Pons (tissue), 1 donor: ENCODE measurements around the gene SPINK8.
"Not testable (repeated sequence)": the region's sequence is repeated elsewhere in the genome, so short reads cannot be mapped to it uniquely, and the experiment has no call there.

Experiments
- DNase-seq: peaks from one replicate; pipeline ENCODE4 v3.0.0-alpha.2; 2016; ENCODE audit warnings: low spot score

Gene SPINK8

DNA sequence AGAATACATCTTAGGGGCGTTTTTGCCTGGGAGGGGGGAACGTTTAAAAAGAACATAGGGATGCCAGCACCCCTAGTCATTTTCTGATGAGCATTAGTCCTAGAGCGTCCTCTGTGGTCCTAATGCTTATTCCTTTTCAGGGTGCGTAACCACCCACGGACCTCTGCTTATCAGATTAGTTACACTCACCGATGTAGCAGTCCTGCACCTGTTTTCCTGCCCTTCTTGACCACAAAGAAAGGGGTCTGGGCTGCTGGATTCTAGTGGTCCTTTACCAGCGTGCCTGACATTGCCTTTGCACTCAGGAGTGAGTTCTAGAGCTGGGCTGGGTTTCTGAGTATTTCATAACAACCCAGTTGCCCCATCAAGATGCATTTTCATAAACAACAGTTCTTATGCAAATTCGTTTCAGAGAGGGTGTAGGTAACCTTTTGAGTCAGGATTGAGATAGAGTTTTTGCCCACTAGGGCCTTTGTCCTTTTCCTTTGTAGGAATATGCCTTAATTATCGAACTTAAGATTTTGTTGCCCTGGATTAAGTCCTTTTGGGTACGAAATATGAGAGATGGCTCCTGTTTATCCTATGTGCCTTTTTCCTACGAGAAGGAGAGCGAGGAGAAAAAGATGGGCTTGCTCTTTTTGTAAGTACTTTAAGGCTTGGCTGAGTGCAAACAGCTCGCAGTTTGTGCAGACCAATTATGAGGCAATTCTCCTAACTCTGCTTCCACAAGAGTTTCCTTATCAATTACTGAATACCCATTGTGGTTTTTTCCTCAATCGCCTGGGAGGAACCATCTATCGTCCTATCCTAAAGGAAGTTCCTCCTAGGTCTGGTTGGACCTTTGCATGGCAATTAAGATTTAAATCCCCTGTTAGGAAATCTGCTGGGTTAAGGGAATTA lies at the start of gene SPINK8:
Gene SPINK8 (minus strand): TSS at position 316 of the 900 bp plus-strand sequence. CDS start 5,320 bp downstream, outside the sequence.
- DNase-seq: not testable (repeated sequence)

DNA sequence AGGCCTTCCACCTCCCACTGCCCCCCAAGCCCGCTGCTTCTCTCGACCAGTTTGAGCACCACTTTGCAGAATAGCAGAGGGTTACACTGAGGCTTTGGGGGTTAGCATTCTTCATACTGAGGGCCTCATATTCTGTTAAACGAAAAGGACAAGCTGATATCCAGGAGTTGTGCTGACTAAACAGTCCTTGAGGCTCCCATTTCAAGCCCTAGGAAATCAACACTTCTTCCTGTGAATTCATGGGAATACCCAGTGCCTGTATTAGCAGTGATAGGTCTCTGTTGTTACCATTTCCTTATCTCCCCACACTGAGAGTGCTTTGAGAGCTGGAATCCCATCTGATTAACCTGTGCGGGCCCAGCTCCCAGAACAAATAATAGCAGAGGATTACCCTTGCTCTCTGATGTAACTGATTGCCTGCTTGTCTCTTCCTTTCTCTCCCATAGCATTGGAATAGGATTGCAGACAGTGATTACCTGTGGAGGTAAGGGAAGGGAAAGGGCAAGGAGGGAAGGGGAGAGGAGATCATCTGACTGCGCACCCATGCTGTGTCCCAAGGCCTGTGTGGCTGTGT lies 39.5 kb upstream of the SPINK8 start:
- DNase-seq: no peak

DNA sequence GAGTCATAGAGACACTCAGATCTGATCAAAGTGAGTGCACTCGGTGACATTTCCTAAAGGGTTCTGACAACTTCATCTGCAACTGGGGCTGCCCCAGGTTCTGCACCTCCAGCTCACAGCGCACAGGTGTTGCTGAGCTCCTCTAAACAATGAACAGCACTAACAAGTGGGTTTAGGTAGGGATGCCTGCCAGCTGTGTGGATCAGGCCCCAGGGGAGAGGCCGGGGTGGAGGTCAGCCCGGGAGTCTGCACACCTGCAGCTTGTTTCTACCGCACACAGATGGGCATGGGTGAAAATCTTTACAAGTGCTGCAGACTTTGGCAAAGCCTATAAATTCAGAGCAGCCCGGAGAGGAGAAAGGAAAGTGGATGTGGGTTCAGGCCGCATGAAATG lies 38.9 kb upstream of the SPINK8 start:
- no peak for DNase-seq

DNA sequence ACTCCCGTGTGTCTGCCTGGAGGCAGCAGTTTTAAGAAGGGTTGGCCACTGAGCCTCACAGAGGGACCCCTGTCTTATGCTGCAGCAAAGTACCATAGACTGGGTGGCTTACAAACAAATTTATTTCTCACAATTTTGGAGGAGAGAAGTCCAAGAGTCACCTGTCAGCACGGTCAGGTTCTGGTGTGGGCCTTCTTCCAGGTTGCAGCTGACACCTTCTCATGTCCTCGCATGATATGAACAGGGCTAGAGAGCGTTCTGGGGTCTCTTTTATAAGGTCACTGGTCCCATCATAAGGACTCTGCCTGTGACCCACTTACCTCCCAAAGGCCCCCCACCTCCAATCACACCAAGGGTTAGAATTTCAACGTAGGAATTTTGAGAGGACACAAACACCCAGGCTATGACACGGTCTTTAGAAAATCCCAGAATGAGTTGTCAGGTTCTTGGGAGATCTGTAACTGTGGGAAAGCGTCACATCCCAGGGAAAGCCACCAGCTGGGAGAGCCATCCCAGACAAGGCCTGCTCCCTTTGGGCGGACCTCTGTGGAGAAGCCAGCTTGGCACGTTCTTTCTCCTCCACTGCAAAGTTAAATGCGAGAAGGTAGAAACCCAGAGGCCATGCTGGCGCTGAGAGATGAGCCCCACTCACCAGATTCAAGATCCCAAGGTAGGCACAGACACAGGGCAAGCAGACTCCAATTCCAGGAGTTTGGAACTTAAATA lies 38.4 kb upstream of the SPINK8 start, which contains the start of gene FBXW12:
Gene FBXW12 (plus strand): TSS at position 569 of the 726 bp plus-strand sequence. CDS start 549 bp downstream, outside the sequence.
- no peak for DNase-seq

DNA sequence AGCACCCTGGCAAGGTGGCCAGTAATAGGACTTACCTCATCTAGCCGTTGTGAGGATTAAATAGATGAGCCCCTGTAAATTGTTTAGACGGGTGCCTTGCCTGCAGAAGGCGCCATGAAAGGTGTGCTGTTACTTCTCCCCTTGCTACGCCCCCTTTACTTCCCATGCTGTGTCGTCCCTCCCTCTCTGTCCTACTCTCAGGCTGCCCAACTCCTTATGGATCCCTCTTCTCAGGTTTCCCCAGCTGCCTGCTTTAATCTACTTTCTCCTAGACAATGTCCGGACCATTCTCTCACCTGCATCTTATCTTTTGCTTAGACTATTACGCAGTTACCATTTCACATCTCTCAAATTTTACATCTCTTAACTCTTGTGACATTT lies 36.9 kb upstream of the SPINK8 start:
- DNase-seq: no peak

DNA sequence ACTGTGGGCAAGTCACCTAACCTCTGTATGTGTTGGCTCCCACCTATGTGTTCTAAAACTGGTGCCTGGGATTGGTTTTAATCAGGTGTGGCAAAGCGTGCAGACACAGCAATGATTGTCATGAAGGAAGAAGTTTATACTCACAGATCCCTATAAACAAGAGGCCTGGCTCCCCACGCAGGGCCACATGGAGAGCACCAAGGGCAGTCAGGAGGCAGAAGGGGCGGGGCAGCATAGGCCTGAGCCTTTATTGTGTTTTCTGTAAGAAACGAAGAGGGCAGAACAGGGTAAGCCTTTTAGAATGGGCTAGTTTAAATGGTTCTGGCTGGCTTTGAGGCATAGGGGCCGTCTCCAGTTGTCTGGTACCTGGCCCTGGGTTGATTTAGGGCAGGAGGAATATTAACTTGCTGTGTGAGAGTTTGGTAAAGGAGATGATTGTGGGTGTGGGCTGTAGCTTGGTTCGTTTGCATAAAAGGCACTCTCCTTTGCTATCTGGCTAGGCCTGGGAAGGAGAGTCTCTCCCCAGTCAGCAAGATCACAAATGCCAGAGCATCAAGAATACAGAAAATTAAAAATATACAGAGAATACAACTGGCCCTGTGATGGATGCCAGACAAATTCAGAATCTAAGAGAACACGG lies 36.4 kb upstream of the SPINK8 start:
- DNase-seq: no peak

DNA sequence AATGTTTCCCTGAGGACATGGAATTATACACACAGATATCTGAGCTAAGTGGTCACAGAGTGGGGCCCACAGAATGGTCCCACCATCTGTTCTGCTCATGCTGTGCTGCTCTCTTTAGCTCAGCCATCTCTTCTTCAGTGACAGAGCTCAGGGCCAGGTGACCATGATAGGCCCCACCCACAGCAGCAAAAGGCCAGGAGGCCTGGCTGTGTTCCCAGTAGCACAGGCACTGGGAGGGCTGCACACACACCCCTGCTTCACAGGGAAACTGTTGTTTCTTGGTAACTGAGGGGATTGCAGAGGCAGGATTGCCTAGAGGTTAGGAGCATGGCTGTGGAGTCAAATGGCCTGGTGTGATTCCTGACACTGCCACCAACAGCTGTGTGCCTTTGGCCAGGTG lies 33.7 kb upstream of the SPINK8 start:
- DNase-seq: no peak

DNA sequence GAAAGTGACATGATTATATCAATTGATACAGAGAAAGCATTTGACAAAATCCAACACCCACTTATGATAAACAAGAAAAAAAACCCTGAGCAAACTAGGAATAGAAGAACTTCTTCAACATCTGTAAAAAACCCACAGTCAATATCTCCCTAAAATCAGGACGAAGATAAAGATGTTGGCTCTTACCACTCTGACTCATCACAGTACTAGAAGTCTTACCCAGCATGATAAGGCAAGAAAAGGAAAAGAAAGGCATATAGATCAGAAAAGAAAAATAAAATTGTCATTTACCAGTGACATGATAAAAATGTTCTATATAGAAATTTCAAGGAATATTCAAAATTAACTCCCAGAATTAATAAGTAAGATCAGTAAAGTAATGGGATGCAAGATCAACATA lies 31.4 kb upstream of the SPINK8 start:
- no peak for DNase-seq

DNA sequence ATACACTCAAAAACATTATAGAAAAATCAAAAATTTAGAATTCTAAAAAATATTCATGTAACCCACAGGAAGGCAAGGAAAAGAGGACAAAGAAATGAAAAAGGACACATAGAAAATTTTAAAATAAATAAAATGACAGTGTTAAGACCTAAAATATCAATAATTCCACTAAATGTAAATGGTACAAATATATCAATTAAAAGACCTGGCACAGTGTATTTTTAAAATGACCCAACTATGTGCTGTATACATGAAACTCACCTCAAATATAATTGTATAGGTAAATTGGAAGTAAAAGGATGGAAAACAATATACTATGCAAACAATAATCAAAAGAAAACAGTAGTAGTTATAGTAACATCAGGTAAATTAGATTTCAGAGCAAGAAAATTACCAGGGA lies 28.5 kb upstream of the SPINK8 start:
- DNase-seq: no peak

DNA sequence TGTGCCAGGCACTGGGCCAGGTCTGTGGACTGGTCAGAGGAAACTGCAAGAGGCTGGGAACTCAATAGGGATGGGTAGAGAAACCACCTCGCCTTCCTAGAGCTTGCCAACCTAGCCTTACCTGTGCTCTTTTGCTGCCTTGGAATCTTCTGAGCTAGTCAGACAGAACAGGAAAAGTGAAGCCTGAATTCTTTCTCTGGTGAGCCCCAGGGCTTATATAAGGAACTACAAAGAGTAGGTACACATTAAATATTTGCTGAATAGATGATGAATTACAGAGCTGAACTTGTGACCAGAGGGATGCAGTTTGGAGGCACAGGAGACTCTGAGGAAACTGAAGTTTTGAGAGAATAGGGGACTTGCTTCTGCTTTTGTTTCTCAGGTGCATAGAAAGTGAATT lies 23.0 kb upstream of the SPINK8 start:
- DNase-seq: no peak

DNA sequence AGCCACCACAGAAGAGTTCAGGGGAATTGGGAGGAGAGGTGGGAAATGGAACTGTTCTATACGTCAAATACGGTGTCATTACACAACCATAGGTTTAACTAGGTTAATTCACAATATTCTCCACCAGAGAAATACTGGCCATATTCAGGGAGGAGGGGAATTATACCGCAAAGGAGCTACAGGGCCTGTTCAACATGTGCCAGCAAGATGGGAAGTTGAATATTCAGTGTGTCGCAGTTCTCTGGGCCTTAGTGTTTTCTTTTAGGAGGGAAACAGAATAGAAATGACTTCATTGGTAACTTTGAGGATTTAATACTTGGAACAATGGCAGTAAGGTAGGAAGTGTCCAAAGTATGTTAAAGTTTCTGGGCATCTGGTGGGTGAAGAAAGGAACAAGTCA lies 20.5 kb upstream of the SPINK8 start:
- DNase-seq: no peak

DNA sequence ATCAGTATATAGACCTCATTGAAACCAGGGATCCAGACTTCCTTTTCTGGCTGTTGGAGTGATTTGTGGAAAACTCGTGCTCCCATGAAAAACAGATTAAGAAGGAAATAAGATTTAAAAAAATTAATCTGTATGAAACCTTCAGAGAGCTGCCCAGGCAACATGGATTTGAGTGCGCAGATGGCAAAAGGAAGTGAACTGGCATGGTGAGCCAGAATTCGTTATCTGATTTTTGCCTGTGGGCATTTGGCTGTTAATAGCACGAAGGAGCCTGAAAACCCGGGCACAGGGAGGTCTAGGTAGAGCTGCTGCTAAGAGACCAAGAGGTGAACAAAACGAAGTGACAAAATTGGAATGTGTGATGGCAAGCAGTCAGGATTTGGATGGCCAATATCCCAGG lies 19.1 kb upstream of the SPINK8 start:
- DNase-seq: no peak

DNA sequence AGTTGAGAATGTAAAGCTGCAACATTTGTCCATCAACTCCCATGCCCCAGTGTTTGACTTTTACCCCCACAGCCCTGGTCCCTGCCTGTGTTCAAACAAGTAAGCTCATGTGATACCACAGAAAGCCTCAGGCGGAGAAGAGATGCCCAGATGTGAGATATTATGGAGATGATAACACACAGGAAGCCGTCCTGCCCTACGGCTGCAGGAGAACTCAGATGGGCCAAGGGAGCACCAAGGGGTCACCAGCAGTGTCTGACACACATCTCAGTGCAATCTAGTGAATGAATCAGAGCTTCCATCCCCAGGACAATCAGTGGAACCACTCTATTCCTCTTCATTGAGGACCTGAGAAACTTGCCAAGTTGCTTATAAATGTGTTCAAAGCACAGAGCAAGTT lies 14.0 kb upstream of the SPINK8 start:
- no peak for DNase-seq

DNA sequence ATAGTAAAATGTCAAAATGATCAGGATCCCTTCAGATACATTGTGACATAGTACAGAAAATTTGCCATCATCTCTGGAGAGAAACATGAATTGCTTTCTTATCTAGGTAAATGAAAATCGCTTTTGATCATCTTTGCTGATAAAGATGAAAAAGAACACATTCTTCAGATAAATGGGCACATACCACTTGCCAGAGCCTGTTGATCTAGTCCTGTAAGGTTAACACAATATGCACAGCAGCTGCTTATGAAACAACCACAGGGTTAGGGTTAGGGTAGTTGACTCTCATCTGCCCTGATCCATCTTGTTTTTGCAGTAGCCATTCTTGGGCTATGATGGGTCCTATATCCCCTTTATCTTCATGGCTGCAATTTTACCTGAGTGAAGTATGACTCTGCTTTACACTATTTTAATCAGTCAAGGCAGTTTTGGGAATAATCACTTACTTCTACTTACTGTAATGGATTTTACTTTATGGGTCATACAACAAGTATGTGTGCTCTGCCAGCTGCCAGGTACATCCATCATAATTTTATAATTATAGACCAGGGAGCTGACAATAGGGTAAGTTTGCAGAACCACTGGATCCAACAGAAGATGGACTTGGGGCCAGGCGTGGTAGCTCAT lies 12.6 kb upstream of the SPINK8 start:
- no peak for DNase-seq

DNA sequence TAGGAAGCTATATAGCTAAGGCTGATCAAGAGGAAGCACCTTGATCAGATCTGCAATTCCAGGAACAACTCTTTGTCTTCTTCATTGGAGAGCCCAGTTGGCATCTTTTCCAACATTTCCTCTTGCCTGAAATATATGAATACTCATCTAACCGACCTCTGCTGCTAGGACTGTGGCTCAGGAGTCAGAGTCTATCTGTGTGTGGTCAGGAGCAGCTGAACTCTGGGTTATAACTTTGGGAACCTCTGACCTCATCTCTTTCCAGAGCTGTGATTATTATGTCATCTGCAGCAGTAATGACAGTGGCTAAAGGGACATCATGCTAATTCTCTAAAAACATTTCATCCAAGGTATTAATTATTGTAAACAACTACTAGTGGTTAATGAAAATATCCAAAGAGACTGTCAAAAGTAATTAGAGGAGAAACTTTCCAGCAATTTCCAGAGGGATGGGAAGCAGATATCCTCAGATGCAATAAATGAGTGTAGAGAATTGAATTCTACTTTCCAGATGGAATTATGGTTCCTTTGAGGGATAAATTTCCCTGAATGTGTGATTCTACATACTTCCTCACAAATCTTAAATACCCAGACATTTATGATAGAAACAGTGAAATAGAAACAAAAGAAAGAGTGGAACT lies 11.5 kb upstream of the SPINK8 start:
- DNase-seq: no peak

DNA sequence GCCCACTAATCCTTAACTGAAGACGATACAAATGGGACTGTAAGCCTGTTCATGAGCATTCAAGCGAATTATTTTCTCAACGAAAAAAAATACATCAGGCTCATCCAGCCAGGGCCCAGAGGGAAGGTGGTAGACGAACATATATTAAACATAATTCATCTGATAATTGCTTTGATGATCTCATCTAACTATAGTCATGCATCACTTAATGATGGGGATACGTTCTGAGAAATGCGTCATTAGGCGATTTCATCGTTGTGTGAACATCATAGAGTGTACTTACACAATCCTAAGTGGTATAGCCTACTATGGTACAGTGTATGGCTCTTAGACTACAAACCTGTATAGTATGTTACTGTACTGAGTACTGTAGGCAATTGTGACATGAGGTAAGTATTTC lies 10.0 kb upstream of the SPINK8 start:
- no peak for DNase-seq

DNA sequence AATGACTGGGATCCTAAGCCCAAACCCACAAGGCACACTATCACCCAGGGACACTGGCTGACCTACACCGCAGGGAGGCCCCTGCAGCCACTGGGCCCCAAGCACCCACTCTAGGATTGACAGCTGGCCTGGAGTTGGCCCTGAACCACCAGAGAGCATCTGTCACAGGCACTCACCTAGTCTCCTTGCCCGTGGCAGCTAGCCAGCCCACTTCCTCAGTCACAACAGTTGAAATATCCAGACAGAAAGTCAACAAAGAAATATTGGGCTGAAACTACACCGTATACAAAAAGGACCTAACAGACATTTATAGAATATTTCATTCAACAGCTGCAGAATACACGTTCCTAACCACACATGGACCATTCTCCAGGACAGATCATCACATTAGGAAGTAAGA lies 5.2 kb upstream of the SPINK8 start:
- DNase-seq: no peak

DNA sequence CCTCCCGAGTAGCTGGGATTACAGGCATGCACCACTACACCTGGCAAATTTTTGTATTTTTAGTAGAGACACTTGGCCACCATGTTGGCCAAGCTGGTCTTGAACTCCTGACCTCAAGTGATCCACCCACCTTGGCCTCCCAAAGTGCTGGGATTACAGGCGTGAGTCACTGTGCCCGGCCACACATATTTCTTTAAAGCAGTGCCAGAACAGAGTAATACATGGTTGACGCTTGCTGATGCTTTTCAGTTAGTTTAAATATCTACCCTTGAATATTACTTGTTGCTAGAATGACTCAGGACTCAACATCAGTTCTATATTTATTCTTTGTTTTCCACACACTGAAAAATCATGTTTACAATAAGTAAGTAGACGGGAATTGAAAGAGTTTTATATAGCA lies 4.1 kb upstream of the SPINK8 start:
- not testable (repeated sequence) for DNase-seq

DNA sequence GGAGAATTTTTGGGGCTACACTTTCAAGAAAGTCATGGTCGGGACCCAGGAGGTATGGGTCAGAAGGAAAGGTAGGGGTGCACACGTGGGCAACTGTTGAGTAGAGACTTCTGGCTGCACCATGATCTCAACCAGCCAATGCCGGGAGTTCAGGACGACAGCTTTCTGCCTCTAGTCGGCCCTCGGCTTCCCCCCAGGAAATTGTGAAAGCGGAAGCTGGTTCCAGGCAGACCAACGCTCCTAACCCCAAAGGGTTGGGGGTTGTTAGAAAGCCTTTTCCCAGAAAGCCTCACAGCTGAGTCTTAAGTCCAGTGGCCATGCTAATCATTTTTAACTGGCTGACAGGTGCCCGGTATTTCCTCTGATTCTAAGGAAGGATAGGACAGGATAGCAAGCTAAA lies 1.8 kb upstream of the SPINK8 start:
- peak; percentile 3 for DNase-seq

DNA sequence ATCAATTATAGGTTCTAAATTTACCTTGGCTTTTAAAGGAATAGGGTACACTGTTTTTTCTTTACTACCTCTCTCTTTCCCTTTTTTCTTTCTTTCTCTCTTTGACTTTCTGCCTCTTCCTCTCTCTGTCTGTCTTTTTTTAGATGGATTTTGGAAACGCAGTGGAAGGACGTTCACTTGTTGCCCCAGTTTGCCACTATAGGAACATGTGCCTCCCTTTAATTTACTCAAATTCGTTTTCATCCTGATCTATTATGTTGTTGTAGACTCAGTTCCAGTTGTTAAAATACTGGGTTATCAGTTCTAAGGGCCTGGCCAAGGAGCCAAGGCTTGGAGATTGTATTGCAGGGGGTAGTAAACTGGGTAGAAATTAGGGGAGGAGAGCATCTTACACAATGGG lies 1.1 kb upstream of the SPINK8 start:
- DNase-seq: no peak

DNA sequence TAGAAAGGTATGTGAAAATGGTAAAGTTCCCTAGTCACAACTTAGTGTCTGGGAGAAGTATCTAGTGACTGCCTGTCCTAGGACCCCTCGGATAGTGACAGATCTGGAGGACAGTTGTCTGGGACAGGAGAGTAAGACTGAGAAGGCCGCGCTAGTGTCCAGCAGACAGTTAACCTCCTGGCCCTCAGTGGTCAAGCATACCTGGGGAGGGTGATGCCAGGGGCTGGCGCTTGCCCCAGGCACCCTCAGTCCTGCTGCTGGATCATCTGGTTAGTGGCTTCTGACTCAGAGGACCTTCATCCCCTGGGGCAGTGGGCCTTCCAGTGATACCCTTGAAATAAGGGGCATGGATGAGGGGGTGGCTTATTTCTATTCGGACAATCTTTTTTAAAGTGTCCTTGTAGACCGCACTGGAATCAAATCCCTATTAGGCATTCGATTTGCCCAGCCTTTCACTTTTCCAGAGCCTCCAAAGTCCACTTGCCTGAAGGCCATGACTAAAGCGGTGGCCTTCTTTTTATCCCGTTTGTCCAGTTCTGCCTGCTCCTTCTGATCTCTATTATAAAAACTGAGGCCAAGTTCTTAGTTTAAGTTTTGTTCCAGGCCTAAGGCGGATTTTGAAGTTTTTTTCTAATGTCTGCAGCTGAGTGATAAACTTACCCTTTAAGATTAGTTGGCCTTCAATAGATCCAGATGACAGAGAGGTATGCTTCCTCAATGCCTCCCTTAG lies 1.6 kb downstream of the SPINK8 start:
- not testable (repeated sequence) for DNase-seq
